GM10266 (cell line): Measurements from ENCODE around the gene REEP1.

Experiments
- DNase-seq: peaks from one replicate; pipeline ENCODE4 v3.0.0; 2012; ENCODE audit errors: extremely low spot score
- CTCF ChIP-seq: IDR thresholded peaks from 2 replicates; pipeline ENCODE4 v1.5.1; 2012; ENCODE audit warnings: mild to moderate bottlenecking, low read depth; ENCODE audit not compliant: control insufficient read depth, insufficient read depth; ENCODE audit errors: missing control alignments

The REEP1 gene

GRCh38 chr2:86260978-86261377 lies 76.4 kb downstream of the REEP1 start:
- no peak for TF ChIP-seq CTCF

DNA sequence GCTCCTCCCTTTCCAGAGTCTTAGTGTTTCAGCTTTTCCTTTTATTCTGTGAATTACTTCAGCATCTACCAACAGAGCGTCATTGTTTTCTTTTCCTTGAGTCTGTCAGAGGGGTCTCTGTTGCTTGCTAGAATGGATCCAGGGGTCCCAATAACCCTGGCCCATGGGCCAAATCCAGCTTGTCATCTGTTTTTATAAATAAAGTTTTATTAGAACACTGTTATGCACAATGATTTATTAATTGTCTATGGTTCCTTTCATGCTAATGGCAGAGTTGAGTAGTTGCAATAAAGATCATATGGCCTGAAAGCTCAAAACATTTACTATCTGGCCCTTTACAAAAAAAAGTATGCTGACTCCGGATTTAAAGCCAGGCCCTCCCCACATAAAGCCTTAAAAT lies 79.3 kb downstream of the REEP1 start:
- DNase-seq: no peak

More at GRCh38 chr2:86260978-86261377, 76.4 kb downstream of the REEP1 start:
- DNase-seq: no peak

GRCh38 chr2:86256982-86257381 lies 80.4 kb downstream of the REEP1 start:
- no peak for DNase-seq

More for the DNA sequence above, 79.3 kb downstream of the REEP1 start:
- no peak for TF ChIP-seq CTCF

GRCh38 chr2:86256300-86256699 lies 81.1 kb downstream of the REEP1 start:
- no peak for TF ChIP-seq CTCF
- no peak for DNase-seq

More at GRCh38 chr2:86256982-86257381, 80.4 kb downstream of the REEP1 start:
- TF ChIP-seq CTCF: no peak

GRCh38 chr2:86254576-86255538 lies 82.6 kb downstream of the REEP1 start:
- no peak for DNase-seq

GRCh38 chr2:86253424-86253823 lies 84.0 kb downstream of the REEP1 start:
- no peak for DNase-seq
- no peak for TF ChIP-seq CTCF

More at GRCh38 chr2:86254576-86255538, 82.6 kb downstream of the REEP1 start:
- TF ChIP-seq CTCF: no peak

GRCh38 chr2:86251840-86252266 lies 85.6 kb downstream of the REEP1 start:
- DNase-seq: no peak
- TF ChIP-seq CTCF: no peak
